Neutrophil (primary cell): ENCODE data around the gene CXCR3.
"Not testable (repeated sequence)": the region's sequence is repeated elsewhere in the genome, so short reads cannot be mapped to it uniquely, and the experiment has no call there.

Source experiments
- H3K27ac ChIP-seq: fragments of 200-600 bp; sonication (generic); 2 replicates; pipeline ENCODE4 v1.5.1; 2016; ENCODE audit warnings: mild to moderate bottlenecking, moderate library complexity
- H3K27me3 ChIP-seq: fragments of 200-600 bp; sonication (generic); 2 replicates; pipeline ENCODE4 v1.6.0; 2016; ENCODE audit warnings: mild to moderate bottlenecking
- H3K36me3 ChIP-seq: fragments of 200-600 bp; sonication (generic); 2 replicates; pipeline ENCODE4 v1.5.1; 2017
- H3K4me1 ChIP-seq, 2 experiments: fragments of 200-600 bp in 1 of 2; sonication (generic) in 1 of 2; 1 replicate in 1 of 2; 2 replicates in 1 of 2; pipeline versions ENCODE4 v1.5.1 to v1.6.1; 2013 to 2016; ENCODE audit warnings: low read depth in 1 of 2, low read length in 1 of 2, mild to moderate bottlenecking in 1 of 2, moderate library complexity in 1 of 2; ENCODE audit not compliant: control insufficient read depth in 1 of 2, insufficient read depth in 1 of 2
- H3K4me3 ChIP-seq, 2 experiments: fragments of 200-600 bp in 1 of 2; sonication (generic) in 1 of 2; 1 replicate in 1 of 2; 2 replicates in 1 of 2; pipeline ENCODE4 v1.5.1; 2013 to 2016; ENCODE audit warnings: low read depth in 1 of 2, low read length in 1 of 2, mild to moderate bottlenecking in 1 of 2, moderate library complexity in 1 of 2
- H3K9me3 ChIP-seq: fragments of 200-600 bp; sonication (generic); 2 replicates; pipeline ENCODE4 v1.5.1; 2016
- TF ChIP-seq, protein P1 (sequence below): fragments of 200-600 bp; sonication (generic); IDR thresholded peaks from 2 replicates; pipeline ENCODE4 v1.5.1; 2016; ENCODE audit warnings: antibody characterized with exemption

Gene CXCR3

GRCh38 chrX:71579990-71580380 lies 38.3 kb downstream of the CXCR3 start:
- Histone ChIP-seq H3K36me3 (peaks cover 15% of the 10 kb centered on the region), H3K4me3 (no peak overlapping the region), H3K4me1 (no peaks in the 10 kb centered on the region), H3K9me3 (no peaks in the 10 kb centered on the region), H3K27me3 (no peaks in the 10 kb centered on the region), H3K27ac (no peak overlapping the region)
- TF ChIP-seq, protein P1, sequence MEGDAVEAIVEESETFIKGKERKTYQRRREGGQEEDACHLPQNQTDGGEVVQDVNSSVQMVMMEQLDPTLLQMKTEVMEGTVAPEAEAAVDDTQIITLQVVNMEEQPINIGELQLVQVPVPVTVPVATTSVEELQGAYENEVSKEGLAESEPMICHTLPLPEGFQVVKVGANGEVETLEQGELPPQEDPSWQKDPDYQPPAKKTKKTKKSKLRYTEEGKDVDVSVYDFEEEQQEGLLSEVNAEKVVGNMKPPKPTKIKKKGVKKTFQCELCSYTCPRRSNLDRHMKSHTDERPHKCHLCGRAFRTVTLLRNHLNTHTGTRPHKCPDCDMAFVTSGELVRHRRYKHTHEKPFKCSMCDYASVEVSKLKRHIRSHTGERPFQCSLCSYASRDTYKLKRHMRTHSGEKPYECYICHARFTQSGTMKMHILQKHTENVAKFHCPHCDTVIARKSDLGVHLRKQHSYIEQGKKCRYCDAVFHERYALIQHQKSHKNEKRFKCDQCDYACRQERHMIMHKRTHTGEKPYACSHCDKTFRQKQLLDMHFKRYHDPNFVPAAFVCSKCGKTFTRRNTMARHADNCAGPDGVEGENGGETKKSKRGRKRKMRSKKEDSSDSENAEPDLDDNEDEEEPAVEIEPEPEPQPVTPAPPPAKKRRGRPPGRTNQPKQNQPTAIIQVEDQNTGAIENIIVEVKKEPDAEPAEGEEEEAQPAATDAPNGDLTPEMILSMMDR = no peak

- TF ChIP-seq, protein P1 = no peak
- H3K9me3 ChIP-seq = no peaks in the 10 kb centered on the region
- H3K27me3 ChIP-seq = no peaks in the 10 kb centered on the region
- H3K4me1 ChIP-seq = no peaks in the 10 kb centered on the region
- no peak overlapping the region for H3K27ac ChIP-seq
- no peak overlapping the region for H3K4me3 ChIP-seq
- peaks cover 19% of the 10 kb centered on the region for H3K36me3 ChIP-seq
Measured at GRCh38 chrX:71579136-71579989, 38.9 kb downstream of the CXCR3 start.

- Histone ChIP-seq H3K4me3 (no peak within 1 kb of the TSS), H3K36me3 (peaks cover 28% of the 10 kb centered on the region), H3K4me1 (no peaks in the 10 kb centered on the region), H3K27ac (no peak within 1 kb of the TSS), H3K27me3 (no peaks in the 10 kb centered on the region), H3K9me3 (no peaks in the 10 kb centered on the region)
- TF ChIP-seq, protein P1 = no peak
Measured at GRCh38 chrX:71578253-71579135, 39.8 kb downstream of the CXCR3 start, which contains the start of gene GCNA. GCNA (plus strand) TSS chrX:71578437; CDS start chrX:71580822, 2,385 bp downstream.

GRCh38 chrX:71577682-71578081 lies 40.6 kb downstream of the CXCR3 start:
- Histone ChIP-seq H3K27me3 (no peaks in the 10 kb centered on the region), H3K4me1 (no peaks in the 10 kb centered on the region), H3K27ac (no peak overlapping the region), H3K36me3 (peaks cover 36% of the 10 kb centered on the region), H3K9me3 (no peaks in the 10 kb centered on the region), H3K4me3 (no peak overlapping the region)
- TF ChIP-seq, protein P1 = no peak

GRCh38 chrX:71573590-71573989 lies 44.7 kb downstream of the CXCR3 start:
- TF ChIP-seq, protein P1 = no peak
- H3K4me1 ChIP-seq = no peaks in the 10 kb centered on the region
- H3K36me3 ChIP-seq = peaks cover 68% of the 10 kb centered on the region
- H3K9me3 ChIP-seq = no peaks in the 10 kb centered on the region
- H3K27ac ChIP-seq = no peak overlapping the region
- H3K4me3 ChIP-seq = no peak overlapping the region
- no peaks in the 10 kb centered on the region for H3K27me3 ChIP-seq

DNA sequence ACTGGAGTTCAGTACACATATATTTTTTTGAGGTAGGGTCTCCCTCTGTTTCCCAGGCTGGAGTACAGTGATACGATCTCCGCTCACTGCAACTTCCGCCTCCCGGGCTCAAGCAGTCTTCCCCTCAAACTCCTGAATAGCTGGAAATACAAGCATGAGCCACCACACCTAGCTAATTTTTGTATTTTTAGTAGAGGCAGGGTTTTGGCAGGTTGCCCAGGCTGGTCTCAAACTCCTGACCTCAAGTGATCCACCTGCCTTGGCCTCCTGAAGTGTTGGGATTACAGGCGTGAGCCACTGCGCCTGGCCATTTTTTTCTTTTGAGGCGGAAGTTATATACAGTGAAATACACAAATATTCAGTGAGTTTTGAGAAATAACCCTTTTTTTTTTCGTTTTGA lies 46.9 kb downstream of the CXCR3 start:
- H3K4me1 ChIP-seq, H3K9me3 ChIP-seq, H3K27me3 ChIP-seq, H3K4me3 ChIP-seq, H3K27ac ChIP-seq: not testable (repeated sequence)
- H3K36me3 ChIP-seq = peaks cover 85% of the 10 kb centered on the region
